ENCODE data around the gene RBM15B. TPM values are rescaled to one million over a fixed set of nuclear protein-coding genes. Genes with fewer than 3 reads are reported as not detected.

RBM15B gene
- polyA plus RNA-seq, 2 of the 4 experiments (the other 2 are of a cell fraction) = 7.9 to 17.0 TPM

DNA sequence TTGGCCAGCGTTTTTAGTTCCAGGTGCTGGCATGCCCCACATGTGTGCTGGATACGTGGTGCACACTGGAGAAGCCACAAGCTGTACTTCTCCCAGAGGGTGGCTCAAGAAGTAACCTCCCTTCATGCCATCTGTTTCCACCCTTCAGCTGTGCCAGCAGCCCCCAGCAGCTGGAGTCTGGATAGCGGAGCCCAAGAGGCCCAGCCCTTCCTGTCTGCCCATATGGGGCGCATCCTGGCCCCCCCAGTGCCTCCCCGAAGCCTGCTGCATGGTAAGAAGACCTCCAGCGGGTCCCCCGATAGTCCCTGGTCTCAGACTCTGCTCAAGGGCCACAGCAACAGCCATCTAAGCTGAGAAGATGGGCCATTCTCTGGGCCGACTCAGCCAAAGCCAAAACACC, 11.8 kb upstream of the RBM15B start:
- ATAC-seq = no peak
- H3K4me1 ChIP-seq = peaks cover 8% of the 10 kb centered on the region; the same call in 2 of the 3 replicates

DNA sequence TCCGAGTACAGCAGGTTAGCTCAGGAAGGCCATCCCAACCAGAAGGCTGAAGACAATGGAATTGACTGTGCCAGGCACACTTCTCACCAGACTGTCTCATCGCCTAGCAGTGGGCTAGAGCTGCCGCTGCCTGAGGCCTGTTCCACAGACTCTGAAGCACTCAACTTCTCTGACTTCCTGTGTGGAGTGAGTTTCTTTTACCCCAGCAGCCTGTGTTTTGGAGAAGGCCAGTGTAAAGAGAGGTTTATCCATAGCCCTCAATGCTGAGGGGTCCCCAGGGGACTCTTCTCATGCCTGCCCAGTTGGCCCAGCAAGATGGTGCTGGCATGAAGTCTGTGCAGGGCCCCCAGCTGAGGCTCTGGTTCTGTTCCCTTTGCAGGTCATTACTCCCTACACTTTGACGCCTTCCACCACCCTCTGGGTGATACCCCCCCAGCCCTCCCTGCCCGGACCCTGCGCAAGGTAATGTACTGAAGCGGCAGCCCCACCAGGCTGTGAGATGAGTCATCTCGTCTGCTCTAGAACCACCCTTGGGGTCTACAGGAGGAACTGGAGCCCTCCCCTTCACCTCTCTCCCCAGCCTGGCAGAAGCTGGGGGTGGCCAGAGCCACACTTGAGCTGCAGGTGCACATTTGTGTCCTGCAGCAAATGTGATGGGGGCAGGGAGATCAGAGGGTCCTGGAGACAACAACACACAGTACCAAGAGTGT, 11.2 kb upstream of the RBM15B start:
- H3K4me2 ChIP-seq = no peak overlapping the region
- FAIRE-seq (no peak), ATAC-seq (no peak), DNase-seq (ENCODE audit: low read depth in 1 of 2, low spot score in 1 of 2) (no peak)
- no peak for TF ChIP-seq FOSB (CRISPR knock-in tag; IDR thresholded peaks at IDR 0.05)
- TF ChIP-seq, protein P1, sequence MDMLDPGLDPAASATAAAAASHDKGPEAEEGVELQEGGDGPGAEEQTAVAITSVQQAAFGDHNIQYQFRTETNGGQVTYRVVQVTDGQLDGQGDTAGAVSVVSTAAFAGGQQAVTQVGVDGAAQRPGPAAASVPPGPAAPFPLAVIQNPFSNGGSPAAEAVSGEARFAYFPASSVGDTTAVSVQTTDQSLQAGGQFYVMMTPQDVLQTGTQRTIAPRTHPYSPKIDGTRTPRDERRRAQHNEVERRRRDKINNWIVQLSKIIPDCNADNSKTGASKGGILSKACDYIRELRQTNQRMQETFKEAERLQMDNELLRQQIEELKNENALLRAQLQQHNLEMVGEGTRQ (IDR thresholded peaks at IDR 0.05) = no peak
- TF ChIP-seq BCL3 (IDR thresholded peaks at IDR 0.05) = no peak
- no peak for TF ChIP-seq RFX5 (IDR thresholded peaks at IDR 0.05)
- no peak for TF ChIP-seq ATOH8 (CRISPR knock-in tag; IDR thresholded peaks at IDR 0.05; ENCODE audit: low read depth)
- TF ChIP-seq ESRRA (IDR thresholded peaks at IDR 0.05; ENCODE audit: borderline replicate concordance, low read length) = no peak
- no peak for TF ChIP-seq POLR2AphosphoS2 (conservative IDR thresholded peaks at IDR 0.05; ENCODE audit: low read length)
- TF ChIP-seq ZC3H11A (IDR thresholded peaks at IDR 0.05) = no peak
- no peak for TF ChIP-seq HOXB13 (CRISPR knock-in tag; IDR thresholded peaks at IDR 0.05; ENCODE audit: low read depth)
- no peak for TF ChIP-seq FOSL2 (IDR thresholded peaks at IDR 0.05)
- no peak for TF ChIP-seq FOSL2 (CRISPR knock-in tag; IDR thresholded peaks at IDR 0.05)
- no peak for TF ChIP-seq TP53 (CRISPR knock-in tag; IDR thresholded peaks at IDR 0.05)
- no peak for TF ChIP-seq HDAC2 (IDR thresholded peaks at IDR 0.05)
- TF ChIP-seq, protein P2, sequence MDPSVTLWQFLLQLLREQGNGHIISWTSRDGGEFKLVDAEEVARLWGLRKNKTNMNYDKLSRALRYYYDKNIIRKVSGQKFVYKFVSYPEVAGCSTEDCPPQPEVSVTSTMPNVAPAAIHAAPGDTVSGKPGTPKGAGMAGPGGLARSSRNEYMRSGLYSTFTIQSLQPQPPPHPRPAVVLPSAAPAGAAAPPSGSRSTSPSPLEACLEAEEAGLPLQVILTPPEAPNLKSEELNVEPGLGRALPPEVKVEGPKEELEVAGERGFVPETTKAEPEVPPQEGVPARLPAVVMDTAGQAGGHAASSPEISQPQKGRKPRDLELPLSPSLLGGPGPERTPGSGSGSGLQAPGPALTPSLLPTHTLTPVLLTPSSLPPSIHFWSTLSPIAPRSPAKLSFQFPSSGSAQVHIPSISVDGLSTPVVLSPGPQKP (IDR thresholded peaks at IDR 0.05; ENCODE audit: low read depth, low read length) = no peak
- TF ChIP-seq SREBF2 (IDR thresholded peaks at IDR 0.05) = no peak
- TF ChIP-seq HOXB5 (CRISPR knock-in tag; IDR thresholded peaks at IDR 0.05) = no peak
- 100% methylated on average over 1 of the region's 8 CpGs for WGBS (ENCODE audit: missing lambda C conversion rate)
- H3K9me3 ChIP-seq = no peaks in the 10 kb centered on the region
- H3K4me1 ChIP-seq = peaks cover 8% of the 10 kb centered on the region; the same call in 2 of the 3 replicates
- ChIA-PET CTCF (interaction anchor here (5.3 to 13.9 kb wide), 2 partner anchors 9 to 763 kb away, joined by 28 to 115 read pairs; partner anchors contain the start of gene MAPKAPK3), POLR2A (no interaction called here)
- no peak overlapping the region for H3K27ac ChIP-seq
- H3K4me3 ChIP-seq = no peak overlapping the region

More for the DNA sequence above, 11.8 kb upstream of the RBM15B start:
- TF ChIP-seq KDM5A (IDR thresholded peaks at IDR 0.05) (no peak), TP53 (CRISPR knock-in tag; IDR thresholded peaks at IDR 0.05) (no peak), EP300 (IDR thresholded peaks at IDR 0.05) (no peak)
- POLR2A ChIA-PET = no interaction called here
- Histone ChIP-seq H3K4me3 (no peak overlapping the region), H3K4me2 (no peak overlapping the region), H3K27ac (no peak overlapping the region), H3K9me3 (no peaks in the 10 kb centered on the region)
- FAIRE-seq = no peak
- 56% methylated on average over 2 of the region's 8 CpGs for WGBS (ENCODE audit: missing lambda C conversion rate)
- no peak for DNase-seq (ENCODE audit: low read depth in 1 of 2, low spot score in 1 of 2)
- CTCF ChIA-PET = interaction anchor here (5.3 to 13.9 kb wide), 2 partner anchors 10 to 762 kb away, joined by 28 to 115 read pairs; partner anchors contain the start of gene MAPKAPK3

Data from A549 (cell line).